Stimulated activated CD8-positive, alpha-beta memory T cell treated with anti-CD3 and anti-CD28 coated beads, Interleukin-7, amount 100 ng/mL, for 4 hours (primary cell): Measurements from ENCODE around the gene WASL.
"Not testable (repeated sequence)": the region's sequence is repeated elsewhere in the genome, so short reads cannot be mapped to it uniquely, and the experiment has no call there.

Experiments
- DNase-seq, 2 donors: peaks; one replicate each; pipeline ENCODE4 v3.0.0-alpha.2; 2020; ENCODE audit warnings: low read depth in 2 of 2

The WASL gene

GRCh38 chr7:123734498-123734897 lies 14.3 kb downstream of the WASL start:
- DNase-seq: no peak

GRCh38 chr7:123732413-123733091 lies 16.3 kb downstream of the WASL start:
- no peak for DNase-seq

GRCh38 chr7:123729218-123729578 lies 19.6 kb downstream of the WASL start:
- no peak for DNase-seq

- DNase-seq: no peak
These were observed 21.5 kb downstream of the WASL start for GRCh38 chr7:123727071-123727837.

GRCh38 chr7:123725586-123726171 lies 23.1 kb downstream of the WASL start:
- no peak for DNase-seq

- DNase-seq: no peak
These were observed 24.0 kb downstream of the WASL start for GRCh38 chr7:123724817-123725253.

- DNase-seq: no peak
These were observed 24.9 kb downstream of the WASL start for GRCh38 chr7:123723913-123724312.

- DNase-seq: not testable (repeated sequence)
These were observed 28.3 kb downstream of the WASL start for GRCh38 chr7:123720527-123720926.

- DNase-seq: no peak
These were observed 29.5 kb downstream of the WASL start for GRCh38 chr7:123719197-123719721.

- no peak for DNase-seq
These were observed 30.0 kb downstream of the WASL start for GRCh38 chr7:123718773-123719172.

- no peak for DNase-seq
These were observed 31.1 kb downstream of the WASL start for GRCh38 chr7:123717689-123718088.

- no peak for DNase-seq
These were observed 31.9 kb downstream of the WASL start for GRCh38 chr7:123716877-123717276.

- no peak for DNase-seq
These were observed 33.0 kb downstream of the WASL start for GRCh38 chr7:123715799-123716198.

GRCh38 chr7:123715198-123715597 lies 33.6 kb downstream of the WASL start:
- no peak for DNase-seq

GRCh38 chr7:123714296-123715080 lies 34.3 kb downstream of the WASL start:
- DNase-seq: no peak

GRCh38 chr7:123712619-123713018 lies 36.2 kb downstream of the WASL start:
- no peak for DNase-seq

- no peak for DNase-seq
These were observed 36.9 kb downstream of the WASL start for GRCh38 chr7:123711832-123712293.

GRCh38 chr7:123710683-123711082 lies 38.1 kb downstream of the WASL start:
- no peak for DNase-seq

GRCh38 chr7:123709525-123709924 lies 39.3 kb downstream of the WASL start:
- DNase-seq: no peak

GRCh38 chr7:123705211-123705901 lies 43.4 kb downstream of the WASL start:
- DNase-seq: no peak
